ENCODE results near the gene EBF4. TPM values are rescaled to one million over a fixed set of nuclear protein-coding genes. Genes with fewer than 3 reads are reported as not detected.

Gene EBF4
- polyA plus RNA-seq, 1 donor, result 12.2 TPM

- Histone ChIP-seq H3K27ac (ENCODE audit: low read length) (no peak overlapping the region), H3K4me1 (ENCODE audit: control insufficient read depth, insufficient read depth, low read length) (peaks cover 8% of the 10 kb centered on the region), H3K9me3 (ENCODE audit: control insufficient read depth, low read depth, low read length) (no peaks in the 10 kb centered on the region), H3K4me3 (ENCODE audit: low read length) (no peak overlapping the region), H3K36me3 (ENCODE audit: control insufficient read depth, insufficient read depth, low read length) (no peaks in the 10 kb centered on the region), H3K27me3 (ENCODE audit: control insufficient read depth, insufficient read depth, low read length) (peaks cover 40% of the 10 kb centered on the region)
- no CpG with 5 or more reads among the region's 5 CpGs for WGBS (ENCODE audit: insufficient coverage, low lambda C conversion rate)
- DNase-seq, result no peak
Observed at GRCh38 chr20:2757001-2757400, 64.4 kb downstream of the EBF4 start.

- Histone ChIP-seq H3K9me3 (ENCODE audit: control insufficient read depth, low read depth, low read length) (no peaks in the 10 kb centered on the region), H3K4me1 (ENCODE audit: control insufficient read depth, insufficient read depth, low read length) (peaks cover 2% of the 10 kb centered on the region), H3K27me3 (ENCODE audit: control insufficient read depth, insufficient read depth, low read length) (peaks cover 34% of the 10 kb centered on the region), H3K4me3 (ENCODE audit: low read length) (no peak overlapping the region), H3K27ac (ENCODE audit: low read length) (no peak overlapping the region), H3K36me3 (ENCODE audit: control insufficient read depth, insufficient read depth, low read length) (no peaks in the 10 kb centered on the region)
- no CpG with 5 or more reads among the region's 5 CpGs for WGBS (ENCODE audit: insufficient coverage, low lambda C conversion rate)
- DNase-seq, result no peak
Observed at GRCh38 chr20:2757969-2758368, 65.4 kb downstream of the EBF4 start.

GRCh38 chr20:2759143-2759542 is 66.6 kb downstream of the EBF4 start:
- Histone ChIP-seq H3K9me3 (ENCODE audit: control insufficient read depth, low read depth, low read length) (no peaks in the 10 kb centered on the region), H3K27me3 (ENCODE audit: control insufficient read depth, insufficient read depth, low read length) (peaks cover 26% of the 10 kb centered on the region), H3K4me3 (ENCODE audit: low read length) (no peak overlapping the region), H3K36me3 (ENCODE audit: control insufficient read depth, insufficient read depth, low read length) (no peaks in the 10 kb centered on the region), H3K27ac (ENCODE audit: low read length) (no peak overlapping the region), H3K4me1 (ENCODE audit: control insufficient read depth, insufficient read depth, low read length) (no peaks in the 10 kb centered on the region)
- WGBS (ENCODE audit: insufficient coverage, low lambda C conversion rate), result no CpG with 5 or more reads among the region's 10 CpGs
- DNase-seq, result no peak

- H3K27me3 ChIP-seq (ENCODE audit: control insufficient read depth, insufficient read depth, low read length), result peaks cover 22% of the 10 kb centered on the region
- H3K4me1 ChIP-seq (ENCODE audit: control insufficient read depth, insufficient read depth, low read length), result no peaks in the 10 kb centered on the region
- H3K27ac ChIP-seq (ENCODE audit: low read length), result no peak overlapping the region
- no peaks in the 10 kb centered on the region for H3K36me3 ChIP-seq (ENCODE audit: control insufficient read depth, insufficient read depth, low read length)
- no CpG with 5 or more reads among the region's 19 CpGs for WGBS (ENCODE audit: insufficient coverage, low lambda C conversion rate)
- DNase-seq, result no peak
- H3K9me3 ChIP-seq (ENCODE audit: control insufficient read depth, low read depth, low read length), result no peaks in the 10 kb centered on the region
- H3K4me3 ChIP-seq (ENCODE audit: low read length), result no peak overlapping the region
Observed at GRCh38 chr20:2759603-2760296, 67.2 kb downstream of the EBF4 start.

GRCh38 chr20:2760297-2760951 is 67.8 kb downstream of the EBF4 start:
- WGBS (ENCODE audit: insufficient coverage, low lambda C conversion rate), result no CpG with 5 or more reads among the region's 7 CpGs
- Histone ChIP-seq H3K4me1 (ENCODE audit: control insufficient read depth, insufficient read depth, low read length) (no peaks in the 10 kb centered on the region), H3K4me3 (ENCODE audit: low read length) (no peak overlapping the region), H3K27ac (ENCODE audit: low read length) (no peak overlapping the region), H3K27me3 (ENCODE audit: control insufficient read depth, insufficient read depth, low read length) (peaks cover 16% of the 10 kb centered on the region), H3K9me3 (ENCODE audit: control insufficient read depth, low read depth, low read length) (no peaks in the 10 kb centered on the region), H3K36me3 (ENCODE audit: control insufficient read depth, insufficient read depth, low read length) (no peaks in the 10 kb centered on the region)
- no peak for DNase-seq

- H3K4me3 ChIP-seq (ENCODE audit: low read length), result no peak overlapping the region
- H3K27ac ChIP-seq (ENCODE audit: low read length), result no peak overlapping the region
- no peaks in the 10 kb centered on the region for H3K9me3 ChIP-seq (ENCODE audit: control insufficient read depth, low read depth, low read length)
- H3K36me3 ChIP-seq (ENCODE audit: control insufficient read depth, insufficient read depth, low read length), result no peaks in the 10 kb centered on the region
- H3K4me1 ChIP-seq (ENCODE audit: control insufficient read depth, insufficient read depth, low read length), result no peaks in the 10 kb centered on the region
- H3K27me3 ChIP-seq (ENCODE audit: control insufficient read depth, insufficient read depth, low read length), result peaks cover 11% of the 10 kb centered on the region
- no CpG with 5 or more reads among the region's 2 CpGs for WGBS (ENCODE audit: insufficient coverage, low lambda C conversion rate)
- no peak for DNase-seq
Observed at GRCh38 chr20:2760952-2761305, 68.3 kb downstream of the EBF4 start.

- H3K27ac ChIP-seq (ENCODE audit: low read length), result no peak overlapping the region
- H3K4me3 ChIP-seq (ENCODE audit: low read length), result no peak overlapping the region
- no peaks in the 10 kb centered on the region for H3K9me3 ChIP-seq (ENCODE audit: control insufficient read depth, low read depth, low read length)
- no peak for DNase-seq
- WGBS (ENCODE audit: insufficient coverage, low lambda C conversion rate), result no CpG with 5 or more reads among the region's 4 CpGs
- H3K36me3 ChIP-seq (ENCODE audit: control insufficient read depth, insufficient read depth, low read length), result no peaks in the 10 kb centered on the region
- H3K27me3 ChIP-seq (ENCODE audit: control insufficient read depth, insufficient read depth, low read length), result peaks cover 8% of the 10 kb centered on the region
- H3K4me1 ChIP-seq (ENCODE audit: control insufficient read depth, insufficient read depth, low read length), result no peaks in the 10 kb centered on the region
Observed at GRCh38 chr20:2761885-2762284, 69.3 kb downstream of the EBF4 start.

- WGBS (ENCODE audit: insufficient coverage, low lambda C conversion rate), result no CpG with 5 or more reads among the region's 2 CpGs
Observed at GRCh38 chr20:2762578-2763131, 70.1 kb downstream of the EBF4 start.

GRCh38 chr20:2763186-2763585 is 70.6 kb downstream of the EBF4 start:
- H3K36me3 ChIP-seq (ENCODE audit: control insufficient read depth, insufficient read depth, low read length), result no peaks in the 10 kb centered on the region
- no peaks in the 10 kb centered on the region for H3K9me3 ChIP-seq (ENCODE audit: control insufficient read depth, low read depth, low read length)
- H3K27me3 ChIP-seq (ENCODE audit: control insufficient read depth, insufficient read depth, low read length), result peaks cover 12% of the 10 kb centered on the region
- H3K27ac ChIP-seq (ENCODE audit: low read length), result no peak overlapping the region
- no peaks in the 10 kb centered on the region for H3K4me1 ChIP-seq (ENCODE audit: control insufficient read depth, insufficient read depth, low read length)
- H3K4me3 ChIP-seq (ENCODE audit: low read length), result no peak overlapping the region
- no CpG with 5 or more reads among the region's 5 CpGs for WGBS (ENCODE audit: insufficient coverage, low lambda C conversion rate)
- DNase-seq, result no peak

More at GRCh38 chr20:2762578-2763131, 70.1 kb downstream of the EBF4 start:
- H3K36me3 ChIP-seq (ENCODE audit: control insufficient read depth, insufficient read depth, low read length), result no peaks in the 10 kb centered on the region
- DNase-seq, result no peak
- H3K27me3 ChIP-seq (ENCODE audit: control insufficient read depth, insufficient read depth, low read length), result peaks cover 8% of the 10 kb centered on the region
- H3K4me3 ChIP-seq (ENCODE audit: low read length), result no peak overlapping the region
- H3K4me1 ChIP-seq (ENCODE audit: control insufficient read depth, insufficient read depth, low read length), result no peaks in the 10 kb centered on the region
- H3K9me3 ChIP-seq (ENCODE audit: control insufficient read depth, low read depth, low read length), result no peaks in the 10 kb centered on the region
- no peak overlapping the region for H3K27ac ChIP-seq (ENCODE audit: low read length)

- Histone ChIP-seq H3K9me3 (ENCODE audit: control insufficient read depth, low read depth, low read length) (no peaks in the 10 kb centered on the region), H3K4me3 (ENCODE audit: low read length) (no peak overlapping the region), H3K27ac (ENCODE audit: low read length) (no peak overlapping the region), H3K4me1 (ENCODE audit: control insufficient read depth, insufficient read depth, low read length) (no peaks in the 10 kb centered on the region), H3K27me3 (ENCODE audit: control insufficient read depth, insufficient read depth, low read length) (peaks cover 16% of the 10 kb centered on the region), H3K36me3 (ENCODE audit: control insufficient read depth, insufficient read depth, low read length) (no peaks in the 10 kb centered on the region)
- DNase-seq, result no peak
- WGBS (ENCODE audit: insufficient coverage, low lambda C conversion rate), result no CpG with 5 or more reads among the region's 15 CpGs
Observed at GRCh38 chr20:2767768-2768631, 75.4 kb downstream of the EBF4 start.

Data from large intestine (tissue), 3 donors.